Measurements from ENCODE around the gene TBC1D1. TPM values are rescaled to one million over a fixed set of nuclear protein-coding genes. Genes with fewer than 3 reads are reported as not detected.

Gene TBC1D1
- total RNA-seq, 1 donor from 2014 or later, result 96.0 TPM

GRCh38 chr4:38157592-38157991 lies 266.7 kb downstream of the TBC1D1 start:
- Histone ChIP-seq H3K4me3 (no peak overlapping the region), H3K27me3 (no peaks in the 10 kb centered on the region), H3K36me3 (no peaks in the 10 kb centered on the region), H3K27ac (no peak overlapping the region), H3K9me3 (no peaks in the 10 kb centered on the region), H3K4me1 (peaks cover 47% of the 10 kb centered on the region)
- no peak for DNase-seq (ENCODE audit: extremely low spot score in 2 of 2)
- intact Hi-C loops (cut with DNase I), result no loop called here
- TF ChIP-seq CTCF (IDR thresholded peaks at IDR 0.05), result no peak
- TF ChIP-seq POLR2AphosphoS5 (IDR thresholded peaks at IDR 0.05; ENCODE audit: insufficient read depth in 1 of 2, low read depth in 1 of 2), result no peak
- TF ChIP-seq POLR2A (IDR thresholded peaks at IDR 0.05), result no peak

GRCh38 chr4:38160487-38161207 lies 269.8 kb downstream of the TBC1D1 start:
- no peak for DNase-seq (ENCODE audit: extremely low spot score in 2 of 2)
- H3K4me3 ChIP-seq, result no peak overlapping the region
- intact Hi-C loops (cut with DNase I), result no loop called here
- H3K4me1 ChIP-seq, result peaks cover 29% of the 10 kb centered on the region
- TF ChIP-seq POLR2AphosphoS5 (IDR thresholded peaks at IDR 0.05; ENCODE audit: insufficient read depth in 1 of 2, low read depth in 1 of 2), result peak; percentile 35 to 85
- no peak for TF ChIP-seq POLR2A (IDR thresholded peaks at IDR 0.05)
- H3K9me3 ChIP-seq, result no peaks in the 10 kb centered on the region
- H3K36me3 ChIP-seq, result no peaks in the 10 kb centered on the region
- peak overlapping the region; percentile 67 for H3K27ac ChIP-seq
- no peaks in the 10 kb centered on the region for H3K27me3 ChIP-seq

- no peaks in the 10 kb centered on the region for H3K36me3 ChIP-seq
- intact Hi-C loops (cut with DNase I), result no loop called here
- no peak for DNase-seq (ENCODE audit: extremely low spot score in 2 of 2)
- H3K4me1 ChIP-seq, result peaks cover 30% of the 10 kb centered on the region
- H3K9me3 ChIP-seq, result no peaks in the 10 kb centered on the region
- no peak for TF ChIP-seq POLR2AphosphoS5 (IDR thresholded peaks at IDR 0.05; ENCODE audit: insufficient read depth in 1 of 2, low read depth in 1 of 2)
- no peak overlapping the region for H3K4me3 ChIP-seq
- no peaks in the 10 kb centered on the region for H3K27me3 ChIP-seq
- H3K27ac ChIP-seq, result peak overlapping the region; percentile 67
Measured at GRCh38 chr4:38161208-38162113, 270.6 kb downstream of the TBC1D1 start.

GRCh38 chr4:38162240-38162784 lies 271.4 kb downstream of the TBC1D1 start:
- Histone ChIP-seq H3K27me3 (no peaks in the 10 kb centered on the region), H3K9me3 (no peaks in the 10 kb centered on the region), H3K4me3 (no peak overlapping the region), H3K36me3 (no peaks in the 10 kb centered on the region), H3K4me1 (peaks cover 36% of the 10 kb centered on the region), H3K27ac (no peak overlapping the region)
- intact Hi-C loops (cut with DNase I), result no loop called here
- TF ChIP-seq CTCF (IDR thresholded peaks at IDR 0.05) (no peak), POLR2AphosphoS5 (IDR thresholded peaks at IDR 0.05; ENCODE audit: insufficient read depth in 1 of 2, low read depth in 1 of 2) (no peak), POLR2A (IDR thresholded peaks at IDR 0.05) (no peak)
- DNase-seq (ENCODE audit: extremely low spot score in 2 of 2), result no peak

GRCh38 chr4:38163216-38164006 lies 272.5 kb downstream of the TBC1D1 start:
- Histone ChIP-seq H3K36me3 (no peaks in the 10 kb centered on the region), H3K4me3 (no peak overlapping the region), H3K9me3 (no peaks in the 10 kb centered on the region), H3K4me1 (peaks cover 31% of the 10 kb centered on the region), H3K27ac (no peak overlapping the region), H3K27me3 (no peaks in the 10 kb centered on the region)
- TF ChIP-seq POLR2A (IDR thresholded peaks at IDR 0.05) (no peak), CTCF (IDR thresholded peaks at IDR 0.05) (no peak), POLR2AphosphoS5 (IDR thresholded peaks at IDR 0.05; ENCODE audit: insufficient read depth in 1 of 2, low read depth in 1 of 2) (no peak)
- DNase-seq (ENCODE audit: extremely low spot score in 2 of 2), result no peak
- intact Hi-C loops (cut with DNase I), result no loop called here

Measured in vagina (tissue), 2 donors.